OCI-LY3 (cell line): ENCODE measurements around the gene GRAMD4.

Source experiments
- CTCF ChIP-seq: fragments of 200-600, 300-600 bp; sonication (generic); IDR thresholded peaks from 2 replicates; pipeline ENCODE4 v1.5.1; 2014; ENCODE audit warnings: antibody characterized with exemption, low read length, low read depth
- EZH2phosphoT487 ChIP-seq: fragments of 200-600 bp; shearing (Covaris generic); IDR thresholded peaks from 2 replicates; pipeline ENCODE4 v1.6.1; 2018; ENCODE audit warnings: antibody characterized with exemption, mixed run types, low read depth

- TF ChIP-seq CTCF (no peak), EZH2phosphoT487 (no peak)
Measured at GRCh38 chr22:46656856-46657654, 36.9 kb downstream of the GRAMD4 start.
